Femur (tissue), 1 donor: ENCODE results near the gene HMGN4.
A peak's percentile ranks its signal among the peaks of the same experiment; 100 is the strongest.

ENCODE experiments used
- DNase-seq: peaks from one replicate; pipeline ENCODE4 v3.0.0-alpha.2; 2017

Gene HMGN4

DNA sequence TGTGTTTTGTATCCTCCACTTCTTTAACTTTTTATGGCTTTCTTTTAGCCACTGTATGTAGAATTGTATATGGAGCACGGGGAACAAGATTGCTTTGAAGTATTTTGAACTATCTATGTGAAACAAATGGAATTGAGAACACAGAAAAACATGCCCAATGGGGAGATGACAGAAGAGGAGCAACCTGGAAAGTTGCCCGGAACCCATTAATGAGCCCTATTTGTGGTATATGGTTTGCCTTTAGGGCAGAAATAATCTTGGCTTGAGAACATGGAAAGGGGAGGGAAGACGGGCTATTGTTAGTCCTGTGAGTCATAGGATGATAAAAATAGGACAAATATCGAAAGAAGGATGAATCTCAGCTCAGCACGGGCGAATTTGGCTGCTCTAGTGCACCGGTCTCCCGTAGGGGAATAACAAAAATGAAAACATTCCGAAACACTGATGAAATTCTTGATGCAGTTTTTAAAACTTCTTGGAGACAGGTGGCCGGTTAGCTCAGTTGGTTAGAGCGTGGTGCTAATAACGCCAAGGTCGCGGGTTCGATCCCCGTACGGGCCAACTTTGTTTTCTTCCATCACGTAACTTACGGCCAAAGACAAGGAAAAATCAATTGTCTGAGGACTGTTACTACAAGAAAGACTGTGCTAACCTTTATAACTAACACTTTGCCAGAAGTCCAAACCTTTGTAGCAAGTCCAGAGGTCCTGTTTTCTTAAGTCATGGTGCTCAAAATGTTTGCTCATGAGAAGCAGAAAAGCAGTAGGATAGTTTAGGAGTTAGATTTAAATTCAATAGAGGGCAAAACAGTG, 15.7 kb downstream of the HMGN4 start:
- peak; percentile 90 for DNase-seq

DNA sequence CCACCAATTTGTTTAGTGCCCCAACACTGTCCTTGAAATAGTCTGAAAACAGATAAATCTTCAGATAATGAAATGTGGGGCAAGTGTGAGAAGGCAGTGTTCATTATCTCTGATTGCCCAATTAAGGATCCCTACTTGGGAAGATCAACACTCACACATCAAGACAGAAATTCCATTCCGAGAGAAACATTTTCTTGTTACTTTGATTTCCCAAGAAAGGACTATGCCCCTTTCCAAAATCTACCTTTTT, 16.2 kb downstream of the HMGN4 start:
- no peak for DNase-seq

DNA sequence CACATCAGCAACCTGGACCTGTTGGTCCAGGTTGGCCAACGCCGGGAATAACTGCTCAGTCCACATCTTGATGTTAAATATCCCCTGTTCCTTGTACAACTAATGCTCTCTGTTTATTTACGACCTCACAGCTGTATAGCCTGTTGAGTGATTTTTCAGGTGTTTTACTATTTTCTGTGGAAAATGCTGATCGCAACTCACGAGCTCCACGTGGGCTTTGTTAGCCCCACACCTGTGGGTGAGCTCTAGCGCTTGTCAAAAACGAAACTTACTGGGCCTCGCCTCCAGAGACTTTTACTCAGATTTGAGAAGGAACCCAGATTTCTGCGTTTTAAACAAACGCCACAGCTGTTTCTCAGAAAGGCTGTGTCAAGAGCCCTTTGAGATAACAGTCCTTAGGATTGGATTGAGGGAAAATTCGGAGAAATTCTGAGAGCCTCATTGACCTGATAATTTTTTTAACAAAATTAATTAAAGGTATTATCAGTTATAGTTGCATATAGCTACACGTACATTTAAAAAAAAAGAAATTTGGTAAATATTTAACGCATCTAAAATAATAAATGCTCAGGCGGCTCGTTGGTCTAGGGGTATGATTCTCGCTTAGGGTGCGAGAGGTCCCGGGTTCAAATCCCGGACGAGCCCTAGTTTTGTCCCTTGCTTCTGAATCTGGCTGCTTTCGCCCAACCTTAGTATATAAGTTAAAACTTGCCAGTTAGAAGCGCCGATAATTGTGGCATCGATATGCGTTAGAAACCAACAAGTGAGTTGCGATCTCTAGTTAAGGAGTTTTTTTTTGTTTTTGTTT, 16.7 kb downstream of the HMGN4 start:
- peak; percentile 55 for DNase-seq

DNA sequence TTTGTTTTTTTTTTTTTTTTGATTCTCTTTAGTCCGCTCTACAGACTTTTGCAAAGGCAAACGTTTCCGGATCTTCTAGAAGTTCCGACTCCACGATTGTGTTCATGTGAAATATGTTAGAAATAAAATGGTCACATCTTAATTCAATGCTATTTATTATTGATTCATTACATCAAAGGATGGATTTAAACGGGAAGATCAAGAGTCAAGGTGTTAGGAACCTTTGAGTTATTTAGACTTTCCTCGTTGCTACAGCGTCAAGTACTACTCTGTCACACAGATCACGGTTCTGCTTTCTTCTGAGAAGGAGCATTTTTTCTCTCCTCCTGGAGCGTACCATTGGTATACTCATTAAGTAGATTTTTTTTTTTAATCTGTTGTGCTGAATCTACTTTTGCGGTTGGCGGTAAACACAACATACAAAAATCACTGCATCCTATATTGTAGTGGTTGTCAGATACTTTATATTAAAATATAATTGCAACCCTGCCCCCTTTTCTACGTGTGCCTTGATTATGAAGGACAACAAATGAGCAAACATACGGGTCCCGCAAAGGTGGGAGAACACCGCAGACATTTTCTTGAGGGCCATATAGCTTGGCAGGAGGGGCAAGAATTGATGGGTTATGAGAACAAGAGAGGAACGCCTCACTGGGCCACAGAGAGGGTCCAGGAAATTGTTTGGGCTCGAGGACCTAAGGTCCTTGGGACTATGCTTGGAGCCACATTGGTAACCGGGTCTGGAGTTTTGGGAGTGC, 17.5 kb downstream of the HMGN4 start:
- no peak for DNase-seq

DNA sequence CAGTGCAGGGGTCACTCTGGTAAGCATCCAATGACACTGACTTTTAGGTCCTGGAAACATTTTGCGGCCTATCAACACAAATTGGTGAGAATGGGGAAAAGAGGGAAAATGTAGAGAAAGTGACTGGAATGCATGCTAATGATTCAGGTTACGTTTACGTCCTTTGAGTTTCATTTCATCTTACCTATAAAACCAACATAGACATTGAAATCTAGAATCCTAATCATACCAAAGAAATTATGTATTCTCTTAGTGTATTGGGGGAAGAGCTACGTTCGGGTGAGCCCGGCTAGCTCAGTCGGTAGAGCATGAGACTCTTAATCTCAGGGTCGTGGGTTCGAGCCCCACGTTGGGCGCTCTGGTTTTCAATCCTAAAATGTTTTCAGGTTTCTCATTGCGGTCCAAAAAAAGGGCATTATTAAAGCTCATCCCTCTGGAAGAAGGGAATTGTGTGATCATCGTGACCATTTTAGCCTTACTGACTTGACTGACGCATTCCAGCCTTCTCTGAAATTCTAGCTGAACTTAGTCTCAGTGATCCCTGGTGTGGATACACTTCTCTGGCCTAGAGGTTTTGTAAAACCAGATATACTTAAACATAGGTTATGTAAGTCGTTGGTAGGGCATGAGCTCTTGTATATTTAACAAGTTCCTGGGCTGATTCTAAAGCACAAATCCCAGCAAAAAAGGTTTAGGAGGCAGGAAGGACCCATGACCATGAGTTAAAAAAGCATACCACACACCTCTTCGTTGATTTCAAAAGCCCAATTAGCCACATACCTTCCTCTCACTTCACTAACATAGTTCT, 18.3 kb downstream of the HMGN4 start:
- peak; percentile 81 for DNase-seq

DNA sequence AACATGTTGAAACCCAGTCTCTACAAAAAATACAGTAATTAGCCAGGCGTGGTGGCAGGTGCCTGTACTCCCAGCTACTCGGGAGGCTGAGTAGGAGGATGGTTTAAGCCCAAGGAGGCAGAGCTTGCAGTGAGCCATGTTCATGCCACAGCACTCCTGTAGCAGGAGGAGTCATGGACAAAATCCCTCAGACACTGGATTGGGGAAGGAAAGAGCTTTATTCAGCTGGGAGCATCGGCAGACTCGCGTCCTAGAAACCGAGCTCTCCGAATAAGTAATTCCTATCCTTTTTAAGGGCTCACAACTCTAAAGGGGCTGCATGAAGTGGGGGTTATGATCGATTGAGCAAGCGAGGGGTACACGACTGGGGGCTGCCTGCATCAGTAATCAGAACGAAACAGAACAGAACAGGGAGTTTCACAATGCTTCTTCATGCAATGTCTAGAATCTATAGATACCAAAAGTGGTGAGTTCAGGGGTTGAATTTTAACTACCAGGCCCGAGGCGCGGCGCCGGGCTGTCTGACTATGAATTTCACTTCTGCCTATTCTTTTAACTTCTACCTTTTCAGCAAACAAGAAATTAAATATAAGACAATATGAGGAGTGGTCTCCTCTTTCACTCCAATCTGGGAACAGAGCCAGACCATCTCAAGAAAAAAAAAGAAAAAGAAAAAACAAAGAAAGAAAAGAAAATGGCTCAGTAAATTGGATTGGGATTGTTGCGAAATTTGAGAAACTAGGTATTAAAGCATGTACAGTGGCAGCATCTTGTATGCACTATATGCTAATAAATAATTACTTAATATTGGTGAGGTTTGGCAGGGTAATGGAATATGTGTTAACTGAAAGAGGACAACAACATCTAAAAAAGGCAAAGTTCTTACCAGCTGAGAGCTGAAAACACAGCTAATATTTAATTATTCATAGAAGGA, 23.6 kb downstream of the HMGN4 start:
- DNase-seq: no peak

DNA sequence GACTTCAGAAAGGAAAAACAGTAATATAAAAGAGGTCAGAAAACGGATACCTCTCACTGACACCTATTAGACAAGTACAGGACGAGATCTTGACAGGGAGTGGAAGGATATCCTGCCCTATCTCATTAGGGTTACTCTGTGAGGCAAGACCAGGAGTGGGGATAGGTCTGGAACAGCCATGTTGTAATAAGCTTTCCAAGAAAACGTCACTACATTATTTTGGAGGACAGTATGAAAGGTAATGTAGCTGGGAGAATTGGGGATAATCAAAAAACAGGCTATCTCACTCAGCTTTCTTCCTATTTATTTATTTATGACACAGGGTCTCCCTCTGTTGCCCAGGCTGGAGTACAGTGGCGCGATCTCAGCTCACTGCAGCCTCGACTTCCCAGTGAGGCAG, 25.3 kb downstream of the HMGN4 start:
- no peak for DNase-seq

DNA sequence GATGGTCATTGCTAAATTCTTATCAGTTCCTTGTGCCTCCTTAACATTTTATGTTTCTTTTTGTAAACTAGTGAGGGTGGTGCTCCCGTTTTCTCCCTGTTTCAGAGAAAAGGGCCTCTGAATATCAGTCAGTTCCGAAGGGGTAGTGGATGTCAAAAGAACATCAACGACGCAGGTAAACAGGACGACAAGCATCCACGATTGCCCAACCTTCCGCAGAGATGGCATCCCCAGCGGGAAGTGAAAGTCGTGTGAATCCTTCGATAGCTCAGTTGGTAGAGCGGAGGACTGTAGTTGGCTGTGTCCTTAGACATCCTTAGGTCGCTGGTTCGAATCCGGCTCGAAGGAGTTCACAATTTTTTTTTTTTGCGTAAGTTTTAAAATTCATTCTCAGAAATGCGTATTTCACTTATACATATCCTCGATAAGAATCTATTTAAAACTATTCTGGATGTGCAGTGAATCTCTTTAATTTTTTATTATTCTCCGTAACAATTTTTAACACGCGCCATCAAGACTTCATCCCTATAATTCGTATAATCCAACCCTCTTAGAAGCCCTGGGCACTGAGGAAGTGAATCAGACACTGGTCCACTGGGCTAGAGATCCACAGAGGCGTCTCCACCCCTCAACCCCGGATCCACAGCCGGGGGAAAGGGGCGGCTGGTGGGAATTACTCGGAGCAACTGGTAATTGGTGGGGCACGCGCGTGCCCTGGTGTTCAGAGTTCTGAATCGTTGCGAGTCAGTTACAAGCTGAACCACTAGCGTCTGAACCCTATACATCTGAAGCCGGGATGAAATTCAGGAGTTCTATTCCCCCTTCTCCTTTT, 30.7 kb downstream of the HMGN4 start:
- peak; percentile 97 for DNase-seq

DNA sequence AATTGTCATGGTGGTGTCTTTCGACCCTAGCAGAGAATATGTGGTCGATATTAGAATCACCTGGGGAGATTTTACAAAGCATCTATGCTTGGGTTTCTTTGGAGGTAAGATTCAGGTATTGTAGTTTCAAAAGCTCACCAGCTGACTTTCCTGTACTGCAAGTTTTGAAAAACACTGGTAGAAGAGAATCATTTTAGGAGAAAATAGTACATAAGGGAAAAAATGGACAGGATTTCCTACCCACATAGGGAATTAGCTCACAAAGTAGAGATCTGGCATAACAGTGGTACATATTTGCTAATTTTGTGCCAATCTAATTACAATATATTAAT, 31.2 kb downstream of the HMGN4 start:
- no peak for DNase-seq

DNA sequence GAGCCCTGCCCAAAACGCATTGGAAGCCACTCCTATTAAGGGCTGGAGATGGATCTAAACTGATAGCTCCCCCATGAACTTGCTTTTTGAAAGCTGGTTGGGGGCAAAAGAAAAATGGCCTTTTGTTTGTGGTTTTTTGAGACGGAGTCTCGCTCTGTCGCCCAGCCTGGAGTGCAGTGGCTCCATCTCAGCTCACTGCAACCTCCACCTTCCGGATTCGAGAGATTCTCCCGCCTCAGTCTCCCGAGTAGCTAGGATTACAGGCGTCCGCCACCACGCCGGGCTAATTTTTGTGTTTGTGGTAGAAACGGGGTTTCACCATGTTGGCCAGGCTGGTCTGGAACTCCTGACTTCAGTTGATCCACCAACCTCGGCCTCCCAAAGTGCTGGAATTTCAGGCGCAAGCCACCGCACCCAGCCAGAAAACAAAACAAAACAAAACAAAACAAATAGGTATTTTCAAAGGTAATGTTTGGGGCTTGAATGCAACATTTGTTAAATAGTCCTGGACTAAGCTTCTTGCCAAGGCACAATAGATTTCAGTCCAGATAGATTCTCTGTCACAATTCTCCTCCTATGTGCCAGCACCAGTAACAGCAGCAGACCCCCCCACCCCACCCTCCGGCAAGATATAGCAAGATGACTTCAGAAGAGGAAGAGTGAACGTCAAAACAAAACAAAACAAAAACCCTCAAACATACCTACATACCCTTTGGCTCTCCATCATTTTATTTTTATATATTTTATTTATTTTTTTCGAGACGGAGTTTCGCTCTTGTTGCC, 32.1 kb downstream of the HMGN4 start:
- no peak for DNase-seq

DNA sequence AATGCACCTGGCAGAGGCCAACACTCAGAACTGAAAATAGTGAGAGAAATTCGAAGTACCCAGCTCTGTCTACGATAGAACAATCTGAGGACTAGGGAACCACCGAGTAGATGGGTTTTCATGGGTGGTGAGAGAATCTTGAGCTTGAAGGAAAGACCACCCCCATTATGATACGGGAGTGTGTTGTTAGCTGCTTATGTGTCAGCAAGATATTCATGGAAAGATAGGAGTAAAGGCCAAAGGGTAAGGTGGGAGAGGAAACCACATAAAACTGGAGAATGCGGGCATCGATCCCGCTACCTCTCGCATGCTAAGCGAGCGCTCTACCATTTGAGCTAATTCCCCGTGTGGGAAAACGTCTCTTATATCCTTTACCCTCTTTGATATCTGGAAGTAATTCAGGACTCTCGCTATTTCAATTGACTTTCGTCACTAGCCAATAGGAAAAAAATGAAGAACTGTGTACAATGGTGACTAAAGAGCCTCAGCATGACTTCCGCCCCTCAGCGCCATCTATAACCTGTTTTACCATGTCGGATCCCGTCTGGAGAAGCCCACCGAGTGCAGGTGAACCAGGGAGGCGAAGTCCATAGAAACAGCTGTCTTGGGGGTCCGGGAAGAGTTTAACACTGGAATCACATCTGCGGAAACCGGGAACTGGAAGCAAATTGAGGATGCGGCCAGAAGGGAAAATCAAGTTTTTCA, 33.6 kb downstream of the HMGN4 start:
- DNase-seq: peak; percentile 69

DNA sequence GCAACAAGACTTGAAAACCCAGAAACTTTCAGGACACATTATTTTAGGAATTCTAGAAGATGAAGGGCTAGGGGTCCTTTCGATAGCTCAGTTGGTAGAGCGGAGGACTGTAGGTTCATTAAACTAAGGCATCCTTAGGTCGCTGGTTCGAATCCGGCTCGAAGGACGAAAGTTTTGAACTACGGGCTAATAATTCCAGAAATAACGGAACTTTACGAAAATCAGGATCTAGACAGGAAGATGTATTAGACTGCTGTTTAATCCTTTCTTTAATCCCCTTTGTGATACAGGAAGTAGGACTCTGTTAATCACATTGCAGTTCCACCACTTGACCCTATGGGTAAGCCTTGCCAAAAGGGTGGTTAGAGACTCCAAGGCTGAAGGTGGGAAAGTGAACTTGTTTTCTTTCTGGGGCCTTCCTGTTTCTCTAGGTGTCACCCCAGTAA, 37.4 kb downstream of the HMGN4 start:
- no peak for DNase-seq

DNA sequence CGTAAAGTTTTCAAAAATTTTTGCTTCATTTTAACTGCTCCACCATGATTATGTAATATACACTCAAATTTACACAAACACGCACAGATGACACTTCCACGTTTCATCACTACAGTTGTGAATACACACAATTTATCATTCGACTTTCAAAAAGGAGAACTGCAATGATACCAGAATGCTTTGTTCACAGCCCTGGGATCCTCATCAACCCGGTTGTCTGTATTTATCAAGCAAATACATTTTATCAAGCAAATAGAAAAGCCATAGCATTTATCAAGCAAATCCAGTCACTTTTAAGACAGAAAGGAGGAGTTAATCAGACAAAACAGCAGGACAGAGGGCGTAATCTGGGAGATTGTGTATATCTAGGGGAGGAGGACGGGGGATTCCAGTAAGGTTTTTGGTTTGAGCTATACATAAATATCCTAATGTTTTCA, 38.3 kb downstream of the HMGN4 start:
- DNase-seq: no peak

DNA sequence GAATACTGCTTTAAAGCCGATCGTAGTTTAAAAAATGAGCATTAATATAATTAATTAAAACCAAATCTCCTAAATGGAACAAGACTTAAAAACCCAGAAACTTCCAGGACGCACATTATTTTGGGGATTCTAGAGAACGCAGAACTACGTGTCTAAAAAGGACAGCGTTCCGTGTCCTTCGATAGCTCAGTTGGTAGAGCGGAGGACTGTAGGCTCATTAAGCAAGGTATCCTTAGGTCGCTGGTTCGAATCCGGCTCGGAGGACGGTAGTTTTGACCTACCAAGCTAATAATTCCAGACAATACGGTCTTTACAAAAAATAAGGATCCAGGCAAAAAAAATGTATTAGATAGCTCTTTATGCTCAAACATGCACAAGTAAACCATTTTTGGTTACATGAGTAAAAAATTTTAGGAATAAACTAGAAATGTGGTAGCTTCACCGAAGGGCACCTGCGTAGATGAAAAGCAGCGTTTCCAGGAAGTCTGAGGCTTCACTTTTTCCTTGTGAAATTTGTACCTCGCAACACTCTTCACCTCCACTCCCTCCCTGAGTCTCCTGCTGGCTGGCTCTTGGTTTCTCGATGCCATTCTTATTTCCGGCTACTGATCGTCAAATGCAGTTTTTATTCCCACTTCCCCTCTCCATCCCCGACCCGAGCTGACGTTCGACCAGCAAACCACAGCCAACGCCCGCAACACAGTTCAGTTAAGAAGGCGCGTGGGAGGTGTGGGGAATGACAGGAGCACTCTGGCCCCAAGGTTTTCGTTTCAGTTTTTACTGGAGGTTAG, 39.0 kb downstream of the HMGN4 start:
- no peak for DNase-seq

DNA sequence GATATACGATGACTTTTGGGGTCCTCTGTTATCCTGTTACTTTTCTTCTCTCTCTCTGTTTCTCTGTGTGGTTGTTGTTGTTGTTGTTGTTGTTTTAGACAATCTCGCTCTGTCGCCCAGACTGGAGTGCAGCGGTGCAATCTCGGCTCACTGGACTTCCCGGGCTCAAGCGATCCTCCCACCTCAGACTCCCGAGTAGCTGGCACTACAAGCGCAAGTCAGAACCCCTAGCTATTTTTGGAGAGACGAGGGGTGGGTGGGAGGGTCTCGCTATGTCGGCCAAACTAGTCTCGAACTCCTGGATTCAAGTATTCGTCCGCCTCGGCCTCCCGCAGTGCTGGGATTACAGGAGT, 39.5 kb downstream of the HMGN4 start:
- DNase-seq: no peak

DNA sequence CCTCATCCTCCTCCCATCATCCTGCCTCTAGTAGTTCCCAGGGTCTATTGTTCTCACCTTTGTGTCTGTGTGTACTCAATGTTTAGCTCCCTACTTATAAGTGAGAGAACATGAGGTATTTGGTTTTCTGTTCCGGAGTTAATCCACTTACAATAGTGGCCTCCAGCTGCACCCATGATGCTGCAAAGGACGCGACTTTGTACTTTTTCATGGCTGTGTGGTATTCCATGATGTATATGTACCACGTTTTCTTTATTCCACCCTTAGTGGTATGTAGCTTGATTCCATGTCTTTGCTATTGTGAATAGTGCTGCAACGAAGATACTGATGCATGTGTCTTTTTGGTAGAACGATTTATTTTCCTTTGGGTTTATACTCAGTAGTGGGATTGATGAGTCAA, 40.1 kb downstream of the HMGN4 start:
- DNase-seq: no peak

DNA sequence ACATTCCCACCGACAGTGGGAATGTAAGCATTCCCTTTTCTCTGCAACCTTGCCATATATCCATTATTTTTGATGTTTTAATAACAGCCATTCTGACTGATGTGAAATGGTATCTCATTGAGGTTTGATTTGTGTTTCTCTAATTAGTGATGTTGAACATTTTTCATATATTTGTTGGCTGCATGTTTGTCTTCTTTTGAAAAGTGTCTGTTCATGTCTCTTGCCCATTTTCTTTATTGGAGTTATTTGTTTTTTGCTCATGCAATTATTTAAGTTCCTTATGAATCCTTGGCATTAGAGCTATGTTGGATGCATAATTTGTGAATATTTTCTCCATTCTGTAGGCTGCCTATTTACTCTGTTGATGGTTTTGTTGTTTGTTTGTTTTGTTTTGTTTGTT, 40.6 kb downstream of the HMGN4 start:
- DNase-seq: no peak

DNA sequence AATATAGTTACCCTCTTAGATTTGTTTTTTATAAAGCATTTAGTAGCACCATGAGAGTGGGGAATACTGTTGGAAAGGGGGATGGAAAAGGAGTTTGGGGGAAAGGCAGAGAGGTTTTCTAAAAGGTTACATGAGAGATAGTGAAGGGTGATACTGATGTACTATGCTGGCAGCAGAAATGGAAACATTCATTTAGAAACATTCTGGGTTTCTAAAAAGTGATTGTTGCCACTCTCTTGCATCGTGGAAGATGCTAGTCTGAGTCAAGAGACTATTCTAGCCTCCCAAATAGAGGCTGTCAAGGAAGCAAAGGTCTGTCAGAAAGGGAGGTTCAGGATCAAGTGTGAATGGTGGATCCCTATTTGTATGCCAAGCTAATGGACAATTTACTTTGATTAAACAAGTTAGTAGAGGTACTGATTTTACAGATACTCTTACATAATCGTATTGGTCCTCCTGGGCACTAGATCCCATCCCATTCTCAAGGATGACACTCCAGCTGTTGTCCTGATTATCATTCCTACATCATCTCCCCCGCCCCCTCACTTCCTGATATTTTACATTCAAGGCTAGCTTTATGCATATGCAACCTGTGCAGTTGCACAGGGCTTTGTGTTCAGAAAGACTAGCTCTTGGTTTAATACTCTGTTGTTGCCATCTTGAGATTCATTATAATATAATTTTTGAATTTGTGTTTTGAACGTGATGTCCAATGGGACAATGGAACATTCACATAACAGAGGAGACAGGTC, 43.2 kb downstream of the HMGN4 start:
- DNase-seq: no peak
